Right atrium auricular region (tissue), 2 donors: ENCODE data around the gene SIRPG. TPM values are rescaled to one million over a fixed set of nuclear protein-coding genes. Genes with fewer than 3 reads are reported as not detected.
A peak's percentile ranks its signal among the peaks of the same experiment; 100 is the strongest.

Source experiments
- DNase-seq: peaks from one replicate; pipeline ENCODE4 v3.0.0-alpha.2; 2019; ENCODE audit warnings: low spot score
- H3K27ac ChIP-seq, 2 donors: fragments of 200-600 bp; sonication (generic); 1 replicate in 1 of 2; 2 replicates in 1 of 2; pipeline ENCODE4 v1.5.1; 2016 to 2019
- H3K27me3 ChIP-seq, 2 donors: fragments of 200-600 bp; sonication (generic); one replicate each; pipeline versions ENCODE4 v1.5.1 to v1.6.0; 2017 to 2019
- H3K36me3 ChIP-seq: fragments of 200-600 bp; sonication (generic); one replicate; pipeline ENCODE4 v1.5.1; 2016
- H3K4me1 ChIP-seq, 2 donors: fragments of 200-600 bp; sonication (generic); one replicate each; pipeline versions ENCODE4 v1.5.1 to v1.6.0; 2017 to 2019
- H3K4me3 ChIP-seq, 2 donors: fragments of 200-600 bp; sonication (generic); 1 replicate in 1 of 2; 2 replicates in 1 of 2; pipeline ENCODE4 v1.5.1; 2017 to 2019; ENCODE audit warnings: mild to moderate bottlenecking in 1 of 2, moderate library complexity in 1 of 2
- H3K9me3 ChIP-seq, 2 donors: fragments of 200-600 bp; sonication (generic); one replicate each; pipeline ENCODE4 v1.5.1; 2019
- CTCF ChIP-seq, 2 donors: fragments of 200-600 bp; sonication (generic); IDR thresholded peaks; one replicate each; pipeline ENCODE4 v1.5.1; 2019; ENCODE audit warnings: antibody characterized with exemption in 2 of 2
- total RNA-seq, 2 donors: library from RNA; depleted of rRNA; stranded (reverse); fragments of >200 nt; gene quantifications; one replicate each; pipeline ENCODE4 v1.1.0, GENCODE V29; 2016

Gene SIRPG
- total RNA-seq, 2 donors from 2014 or later, result not detected

GRCh38 chr20:1654996-1655395, 2.6 kb downstream of the SIRPG start:
- H3K4me3 ChIP-seq, result no peak overlapping the region
- DNase-seq, result no peak
- H3K27me3 ChIP-seq, result no peaks in the 10 kb centered on the region
- no peaks in the 10 kb centered on the region for H3K36me3 ChIP-seq
- no peak for TF ChIP-seq CTCF (IDR thresholded peaks at IDR 0.05)
- H3K9me3 ChIP-seq, result no peaks in the 10 kb centered on the region
- no peak overlapping the region for H3K27ac ChIP-seq
- H3K4me1 ChIP-seq, result no peaks in the 10 kb centered on the region

- H3K9me3 ChIP-seq, result no peaks in the 10 kb centered on the region
- H3K4me3 ChIP-seq, result no peak overlapping the region
- DNase-seq, result no peak
- H3K4me1 ChIP-seq, result no peaks in the 10 kb centered on the region
- H3K36me3 ChIP-seq, result no peaks in the 10 kb centered on the region
- no peak for TF ChIP-seq CTCF (IDR thresholded peaks at IDR 0.05)
- H3K27me3 ChIP-seq, result no peaks in the 10 kb centered on the region
- H3K27ac ChIP-seq, result no peak overlapping the region
Measured at GRCh38 chr20:1652960-1653359, 4.6 kb downstream of the SIRPG start.

- no peak overlapping the region for H3K27ac ChIP-seq
- no peaks in the 10 kb centered on the region for H3K36me3 ChIP-seq
- no peaks in the 10 kb centered on the region for H3K9me3 ChIP-seq
- H3K4me3 ChIP-seq, result no peak overlapping the region
- no peak for TF ChIP-seq CTCF (IDR thresholded peaks at IDR 0.05)
- H3K4me1 ChIP-seq, result no peaks in the 10 kb centered on the region
- no peak for DNase-seq
- no peaks in the 10 kb centered on the region for H3K27me3 ChIP-seq
Measured at GRCh38 chr20:1652104-1652503, 5.5 kb downstream of the SIRPG start.

GRCh38 chr20:1651268-1652058, 6.1 kb downstream of the SIRPG start:
- H3K27me3 ChIP-seq, result no peaks in the 10 kb centered on the region
- DNase-seq, result peak; percentile 43
- no peaks in the 10 kb centered on the region for H3K4me1 ChIP-seq
- H3K9me3 ChIP-seq, result no peaks in the 10 kb centered on the region
- H3K4me3 ChIP-seq, result no peak overlapping the region
- no peaks in the 10 kb centered on the region for H3K36me3 ChIP-seq
- TF ChIP-seq CTCF (IDR thresholded peaks at IDR 0.05), result no peak
- no peak overlapping the region for H3K27ac ChIP-seq

GRCh38 chr20:1648101-1648500, 9.5 kb downstream of the SIRPG start:
- DNase-seq, result no peak
- Histone ChIP-seq H3K36me3 (no peaks in the 10 kb centered on the region), H3K9me3 (no peaks in the 10 kb centered on the region), H3K27ac (no peak overlapping the region), H3K4me1 (no peaks in the 10 kb centered on the region), H3K4me3 (no peak overlapping the region), H3K27me3 (no peaks in the 10 kb centered on the region)
- TF ChIP-seq CTCF (IDR thresholded peaks at IDR 0.05), result no peak

GRCh38 chr20:1646975-1647431, 10.6 kb downstream of the SIRPG start:
- TF ChIP-seq CTCF (IDR thresholded peaks at IDR 0.05), result no peak
- Histone ChIP-seq H3K27ac (no peak overlapping the region), H3K27me3 (no peaks in the 10 kb centered on the region), H3K4me1 (no peaks in the 10 kb centered on the region), H3K9me3 (no peaks in the 10 kb centered on the region), H3K36me3 (no peaks in the 10 kb centered on the region), H3K4me3 (no peak overlapping the region)
- DNase-seq, result peak; percentile 26
